ENCODE results near the gene SLC43A3.

SLC43A3 gene

DNA sequence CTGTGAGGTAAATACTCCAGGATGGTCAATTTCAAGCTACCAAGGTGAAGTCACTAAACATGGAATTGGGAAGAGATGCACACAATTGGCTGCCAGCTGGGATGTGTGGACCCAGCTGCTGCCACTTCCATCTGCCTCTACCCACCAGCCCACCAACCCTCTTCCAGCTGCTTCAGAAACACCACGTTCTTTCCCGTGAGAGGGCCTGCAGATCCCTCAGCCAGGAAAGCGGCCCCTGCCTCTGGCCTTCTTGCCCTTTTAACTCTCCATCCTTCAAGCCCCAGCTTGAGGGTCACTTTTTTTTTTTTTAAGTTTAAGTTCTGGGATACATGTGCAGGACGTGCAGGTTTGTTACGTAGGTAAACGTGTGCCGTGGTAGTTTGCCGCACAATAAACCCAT lies 65.9 kb downstream of the SLC43A3 start:
- no peak overlapping the region for H3K4me3 ChIP-seq (ENCODE audit: low read length)
- TF ChIP-seq ZNF274 (IDR thresholded peaks at IDR 0.05; ENCODE audit: low read depth, low read length) = no peak

GRCh38 chr11:57359896-57360690 lies 66.8 kb downstream of the SLC43A3 start:
- no peak overlapping the region for H3K4me3 ChIP-seq (ENCODE audit: low read length)
- TF ChIP-seq ZNF274 (IDR thresholded peaks at IDR 0.05; ENCODE audit: low read depth, low read length) = no peak

DNA sequence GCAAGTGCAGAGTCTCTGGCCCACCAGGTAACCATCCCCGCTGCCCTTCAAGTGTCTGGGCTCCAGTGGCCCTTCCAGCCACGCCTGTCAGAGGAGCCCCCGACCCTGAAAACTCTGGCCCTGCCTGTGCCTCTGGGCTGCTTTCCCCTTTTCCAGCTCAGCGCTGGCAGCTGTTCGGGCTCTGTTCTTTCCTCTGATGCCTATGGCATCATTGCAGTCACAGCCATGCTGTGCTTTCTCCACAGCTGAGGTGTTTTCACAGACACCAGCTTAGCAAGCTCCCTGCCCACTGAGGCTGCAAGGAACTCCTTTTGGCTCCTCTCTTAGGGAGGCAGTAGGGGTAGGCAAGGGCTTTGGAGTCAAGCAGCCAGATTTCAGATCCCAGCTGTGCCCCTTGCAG lies 67.5 kb downstream of the SLC43A3 start:
- H3K4me3 ChIP-seq (ENCODE audit: low read length) = no peak overlapping the region
- no peak for TF ChIP-seq ZNF274 (IDR thresholded peaks at IDR 0.05; ENCODE audit: low read depth, low read length)

DNA sequence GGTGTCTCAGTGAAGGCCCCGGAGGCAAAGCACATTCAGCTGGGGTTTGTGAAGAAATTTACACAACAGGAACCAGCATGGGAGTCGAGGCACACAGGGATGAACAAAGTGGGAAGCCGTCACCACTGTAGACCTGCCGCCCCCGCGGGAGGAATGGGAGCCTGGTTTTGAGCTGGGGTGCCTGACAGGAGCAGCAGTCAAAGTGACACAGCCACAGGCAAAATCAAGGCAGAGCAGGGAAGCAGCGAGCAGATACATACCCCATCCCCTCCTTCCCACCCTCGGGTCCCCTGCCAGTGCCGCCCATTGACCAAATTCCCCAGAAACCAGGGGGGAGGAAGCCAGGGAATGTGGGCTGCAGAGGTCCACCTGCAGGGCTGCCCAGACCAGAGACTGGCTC lies 67.9 kb downstream of the SLC43A3 start:
- TF ChIP-seq ZNF274 (IDR thresholded peaks at IDR 0.05; ENCODE audit: low read depth, low read length) = no peak
- no peak overlapping the region for H3K4me3 ChIP-seq (ENCODE audit: low read length)

DNA sequence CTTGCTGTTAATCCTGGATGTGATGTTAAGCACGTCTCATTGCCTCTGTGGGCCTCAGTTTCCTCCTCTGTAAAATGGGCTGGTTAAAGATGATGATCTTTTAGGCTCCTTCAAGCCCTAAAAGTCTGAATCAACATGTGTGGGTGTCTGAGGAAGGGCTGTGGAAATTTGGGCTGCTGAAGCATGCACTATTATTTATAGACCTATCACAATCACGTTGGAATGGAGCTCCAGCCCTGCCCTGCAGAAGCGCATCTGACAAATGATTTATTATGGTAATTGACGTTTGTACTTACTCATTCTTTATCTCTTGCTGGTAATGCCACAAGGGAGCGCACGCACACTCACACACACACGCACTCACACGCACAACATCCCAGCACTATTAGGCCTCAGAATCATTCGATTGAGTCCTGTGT lies 68.4 kb downstream of the SLC43A3 start:
- TF ChIP-seq ZNF274 (IDR thresholded peaks at IDR 0.05; ENCODE audit: low read depth, low read length) = no peak
- no peak overlapping the region for H3K4me3 ChIP-seq (ENCODE audit: low read length)

GRCh38 chr11:57357856-57358255 lies 69.1 kb downstream of the SLC43A3 start:
- no peak overlapping the region for H3K4me3 ChIP-seq (ENCODE audit: low read length)
- no peak for TF ChIP-seq ZNF274 (IDR thresholded peaks at IDR 0.05; ENCODE audit: low read depth, low read length)

DNA sequence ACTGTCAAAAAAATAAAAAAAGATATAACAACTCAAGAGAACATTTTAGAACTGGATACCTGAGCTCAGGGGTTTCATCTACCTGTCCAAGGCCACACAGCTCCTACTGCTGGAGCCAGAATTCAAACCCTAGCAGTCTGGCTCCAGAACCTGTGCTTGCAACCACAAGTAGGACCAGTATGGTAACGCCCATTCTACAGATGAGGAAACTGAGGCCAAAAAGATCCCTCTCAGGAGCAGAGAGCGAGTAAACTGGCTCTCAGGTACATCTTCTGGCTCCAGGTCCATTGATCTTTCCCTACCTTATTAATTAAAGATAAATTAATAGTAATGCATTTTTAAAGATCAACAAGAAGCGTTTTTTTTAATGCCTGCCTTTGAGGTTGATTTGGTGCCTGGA lies 69.6 kb downstream of the SLC43A3 start:
- no peak overlapping the region for H3K4me3 ChIP-seq (ENCODE audit: low read length)
- no peak for TF ChIP-seq ZNF274 (IDR thresholded peaks at IDR 0.05; ENCODE audit: low read depth, low read length)

Measured in GM08714 (cell line).